Chondrocyte (in vitro differentiated cells): Measurements from ENCODE around the gene TMEM63B. TPM values are rescaled to one million over a fixed set of nuclear protein-coding genes. Genes with fewer than 3 reads are reported as not detected.

Experiments used
- DNase-seq: peaks from one replicate; pipeline ENCODE4 v3.0.0; 2021; ENCODE audit warnings: mixed read lengths, low spot score
- H3K27ac Mint-ChIP-seq: one replicate; pipeline ENCODE4 v1.8.0; 2021; ENCODE audit warnings: mild to moderate bottlenecking, moderate library complexity, mixed read lengths; ENCODE audit not compliant: unreplicated experiment
- H3K27me3 Mint-ChIP-seq: 2 replicates; pipeline ENCODE4 v1.8.0; 2021; ENCODE audit warnings: low read depth, mixed read lengths
- H3K36me3 Mint-ChIP-seq: 2 replicates; pipeline ENCODE4 v1.8.0; 2021; ENCODE audit warnings: low read depth, mixed read lengths
- H3K4me1 Mint-ChIP-seq: 2 replicates; pipeline ENCODE4 v1.8.0; 2021; ENCODE audit warnings: low read depth, mild to moderate bottlenecking, mixed read lengths
- H3K4me3 Mint-ChIP-seq: one replicate; pipeline ENCODE4 v1.8.0; 2021; ENCODE audit warnings: mild to moderate bottlenecking, moderate library complexity, mixed read lengths; ENCODE audit not compliant: unreplicated experiment
- H3K9me3 Mint-ChIP-seq: 2 replicates; pipeline ENCODE4 v1.8.0; 2021; ENCODE audit warnings: low read depth, mixed read lengths
- total RNA-seq: library from RNA; stranded (reverse); gene quantifications from 3 replicates; pipeline ENCODE4 v1.2.1, GENCODE V29; 2021
- TF ChIP-seq, protein P1 (sequence below): fragments of 200-600 bp; sonication (generic); IDR thresholded peaks from 2 replicates; pipeline ENCODE4 v1.5.0; 2021; ENCODE audit warnings: antibody characterized with exemption, mild to moderate bottlenecking, moderate library complexity

TMEM63B gene
- total RNA-seq, 1 donor from 2014 or later, result 40.7 TPM

DNA sequence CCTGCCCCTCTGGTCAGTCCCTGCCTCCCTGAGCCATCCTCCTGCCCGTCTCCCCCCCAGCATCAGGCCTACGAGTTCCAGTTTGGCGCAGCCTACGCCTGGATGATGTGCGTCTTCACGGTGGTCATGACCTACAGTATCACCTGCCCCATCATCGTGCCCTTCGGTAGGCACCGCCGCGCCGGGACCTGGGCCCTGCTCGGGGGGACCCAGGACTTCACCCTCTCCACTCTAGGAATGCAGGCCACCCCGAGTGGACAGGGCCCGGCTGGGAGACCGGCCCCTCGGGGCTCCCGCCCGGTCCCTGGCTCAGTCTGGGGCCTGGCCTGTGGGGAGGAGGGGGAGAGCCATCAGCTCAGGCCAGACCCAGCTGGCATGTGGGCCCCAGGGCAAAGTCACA lies 25.2 kb downstream of the TMEM63B start:
- Mint-ChIP-seq H3K9me3 (no peaks in the 10 kb centered on the region), H3K27ac (no peak overlapping the region)
- no peak for DNase-seq

DNA sequence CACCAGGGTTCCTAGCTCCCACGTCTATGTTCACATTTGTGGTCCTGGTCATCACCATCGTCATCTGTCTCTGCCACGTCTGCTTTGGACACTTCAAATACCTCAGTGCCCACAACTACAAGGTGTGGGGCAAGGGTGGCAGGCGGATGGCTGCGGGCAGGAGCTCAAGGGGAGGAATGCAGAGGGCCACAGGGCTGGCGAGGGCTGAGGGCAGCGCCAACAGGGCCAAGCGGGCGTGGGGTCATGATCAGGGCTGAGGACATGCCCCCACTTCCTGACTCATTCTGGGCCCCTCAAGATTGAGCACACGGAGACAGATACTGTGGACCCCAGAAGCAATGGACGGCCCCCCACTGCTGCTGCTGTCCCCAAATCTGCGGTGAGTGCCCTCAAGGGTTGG lies 26.7 kb downstream of the TMEM63B start:
- Mint-ChIP-seq H3K4me3 (no peak overlapping the region), H3K4me1 (no peaks in the 10 kb centered on the region), H3K27ac (no peak overlapping the region), H3K27me3 (no peaks in the 10 kb centered on the region), H3K9me3 (no peaks in the 10 kb centered on the region), H3K36me3 (peaks cover 4% of the 10 kb centered on the region)
- no peak for DNase-seq
- TF ChIP-seq, protein P1, sequence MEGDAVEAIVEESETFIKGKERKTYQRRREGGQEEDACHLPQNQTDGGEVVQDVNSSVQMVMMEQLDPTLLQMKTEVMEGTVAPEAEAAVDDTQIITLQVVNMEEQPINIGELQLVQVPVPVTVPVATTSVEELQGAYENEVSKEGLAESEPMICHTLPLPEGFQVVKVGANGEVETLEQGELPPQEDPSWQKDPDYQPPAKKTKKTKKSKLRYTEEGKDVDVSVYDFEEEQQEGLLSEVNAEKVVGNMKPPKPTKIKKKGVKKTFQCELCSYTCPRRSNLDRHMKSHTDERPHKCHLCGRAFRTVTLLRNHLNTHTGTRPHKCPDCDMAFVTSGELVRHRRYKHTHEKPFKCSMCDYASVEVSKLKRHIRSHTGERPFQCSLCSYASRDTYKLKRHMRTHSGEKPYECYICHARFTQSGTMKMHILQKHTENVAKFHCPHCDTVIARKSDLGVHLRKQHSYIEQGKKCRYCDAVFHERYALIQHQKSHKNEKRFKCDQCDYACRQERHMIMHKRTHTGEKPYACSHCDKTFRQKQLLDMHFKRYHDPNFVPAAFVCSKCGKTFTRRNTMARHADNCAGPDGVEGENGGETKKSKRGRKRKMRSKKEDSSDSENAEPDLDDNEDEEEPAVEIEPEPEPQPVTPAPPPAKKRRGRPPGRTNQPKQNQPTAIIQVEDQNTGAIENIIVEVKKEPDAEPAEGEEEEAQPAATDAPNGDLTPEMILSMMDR, result no peak

More for the DNA sequence above, 25.2 kb downstream of the TMEM63B start:
- TF ChIP-seq, protein P1, result no peak
- H3K27me3 Mint-ChIP-seq, result no peaks in the 10 kb centered on the region
- H3K4me3 Mint-ChIP-seq, result no peak overlapping the region
- peaks cover 9% of the 10 kb centered on the region for H3K36me3 Mint-ChIP-seq
- H3K4me1 Mint-ChIP-seq, result no peaks in the 10 kb centered on the region

DNA sequence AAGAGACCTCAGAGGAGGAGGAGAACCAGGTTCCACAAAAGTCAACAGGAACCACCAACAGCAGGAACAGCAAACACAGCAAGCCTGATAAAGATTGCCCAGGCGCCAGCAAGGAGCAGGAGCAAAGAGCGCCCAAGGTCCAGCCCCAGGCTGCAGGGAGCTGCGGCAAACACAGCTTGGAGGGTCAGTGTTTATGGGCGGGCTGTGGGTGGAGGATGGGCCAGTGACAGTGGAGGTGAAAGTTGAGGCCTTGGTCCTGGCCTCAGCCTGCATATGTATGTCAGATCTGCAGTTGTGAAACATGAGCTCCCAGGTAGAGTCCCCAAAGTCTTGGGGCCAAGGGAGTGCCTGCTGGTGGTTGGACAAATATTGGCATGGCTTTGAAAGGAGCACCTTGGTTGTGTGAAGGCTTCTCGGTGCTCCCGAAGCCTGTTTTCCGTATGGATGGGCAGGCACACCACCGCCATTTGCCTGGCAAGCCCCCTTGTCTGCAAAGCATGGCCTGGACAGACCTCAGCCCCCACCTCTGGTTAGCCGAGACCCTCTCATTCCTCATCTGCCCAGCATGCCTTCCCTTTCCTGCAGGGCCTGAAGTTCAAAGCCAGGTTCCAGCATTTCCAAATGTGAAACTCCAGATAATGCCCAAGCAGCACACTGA lies 29.3 kb downstream of the TMEM63B start:
- no peaks in the 10 kb centered on the region for H3K27me3 Mint-ChIP-seq
- no peak for DNase-seq
- TF ChIP-seq, protein P1, result no peak
- no peak overlapping the region for H3K27ac Mint-ChIP-seq
- no peak overlapping the region for H3K4me3 Mint-ChIP-seq
- H3K36me3 Mint-ChIP-seq, result no peaks in the 10 kb centered on the region
- H3K9me3 Mint-ChIP-seq, result no peaks in the 10 kb centered on the region
- H3K4me1 Mint-ChIP-seq, result peaks cover 3% of the 10 kb centered on the region

DNA sequence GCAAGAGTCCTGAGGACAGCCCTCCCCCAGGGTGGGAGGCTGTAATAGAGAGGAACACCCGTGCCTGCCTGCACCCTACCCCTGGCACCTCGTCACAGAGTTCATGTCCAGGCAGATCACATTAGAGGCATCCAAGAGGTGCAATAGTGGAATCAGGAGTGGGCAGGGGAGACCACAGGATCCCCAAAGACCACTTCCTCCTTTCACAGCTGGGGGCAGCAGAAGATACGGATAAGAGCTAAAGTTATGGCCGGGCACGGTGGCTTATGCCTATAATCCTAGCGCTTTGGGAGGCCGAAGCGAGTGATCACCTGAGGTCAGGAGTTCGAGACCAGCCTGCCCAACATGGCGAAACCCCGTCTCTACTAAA lies 29.8 kb downstream of the TMEM63B start:
- H3K27ac Mint-ChIP-seq, result no peak overlapping the region
- no peak for DNase-seq

DNA sequence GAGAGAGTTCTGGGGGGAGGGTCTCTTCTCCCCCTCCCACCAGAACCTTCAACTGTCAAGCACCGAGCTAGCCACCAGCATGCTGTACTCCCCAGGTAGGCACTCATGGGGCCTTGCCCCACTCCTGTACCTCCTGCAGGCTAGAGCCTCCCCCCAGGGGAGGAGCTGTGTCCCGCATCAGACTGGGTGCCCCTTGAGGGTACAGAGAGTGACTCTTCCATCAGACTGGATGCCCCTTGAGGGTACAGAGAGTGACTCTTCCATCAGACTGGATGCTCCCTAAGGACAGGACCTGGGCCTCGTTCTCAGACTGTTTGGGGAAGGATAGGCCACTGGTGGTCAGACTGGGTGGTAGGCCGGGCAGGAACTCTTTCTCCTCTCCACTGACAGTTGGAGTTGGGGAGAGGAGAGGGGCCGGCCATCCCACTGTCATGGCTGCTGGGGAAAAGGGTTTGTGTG lies 31.4 kb downstream of the TMEM63B start, which contains the start of gene CAPN11:
Gene CAPN11, plus strand, starts transcription at position 51 of the 459 bp plus-strand sequence. Its CDS starts 29 bp downstream, at position 80.
- DNase-seq, result no peak
- no peaks in the 10 kb centered on the region for H3K9me3 Mint-ChIP-seq
- H3K27ac Mint-ChIP-seq, result no peak within 1 kb of the TSS
- no peak within 1 kb of the TSS for H3K4me3 Mint-ChIP-seq
- H3K36me3 Mint-ChIP-seq, result no peaks in the 10 kb centered on the region
- TF ChIP-seq, protein P1, result no peak
- no peaks in the 10 kb centered on the region for H3K27me3 Mint-ChIP-seq
- H3K4me1 Mint-ChIP-seq, result peaks cover 7% of the 10 kb centered on the region

More for the DNA sequence above, 29.8 kb downstream of the TMEM63B start:
- Mint-ChIP-seq H3K36me3 (no peaks in the 10 kb centered on the region), H3K27me3 (no peaks in the 10 kb centered on the region), H3K4me3 (no peak overlapping the region), H3K9me3 (no peaks in the 10 kb centered on the region), H3K4me1 (peaks cover 7% of the 10 kb centered on the region)
- TF ChIP-seq, protein P1, result no peak
